ENCODE measurements around the gene CGB2. TPM values are rescaled to one million over a fixed set of nuclear protein-coding genes. Genes with fewer than 3 reads are reported as not detected.
"Not testable (repeated sequence)": the region's sequence is repeated elsewhere in the genome, so short reads cannot be mapped to it uniquely, and the experiment has no call there.

Gene CGB2
- total and polyA plus RNA-seq, 2 donors (not counting 1 experiment from before 2014, with no cell fraction given): not detected

- Histone ChIP-seq H3K4me1 (ENCODE audit: control insufficient read depth in 2 of 2, insufficient read depth in 2 of 2, low read length in 2 of 2) (peaks cover 7 to 16% of the 10 kb centered on the region in 2 donors), H3K36me3 (replicated peaks in 1 of 2; ENCODE audit: control extremely low read depth in 1 of 2, control insufficient read depth in 1 of 2, extremely low read depth in 1 of 2, insufficient read depth in 2 of 2, low read length in 1 of 2) (no peaks in the 10 kb centered on the region), H4K20me1 (ENCODE audit: control insufficient read depth, insufficient read depth, low read length, poor library complexity, severe bottlenecking) (no peaks in the 10 kb centered on the region), H2AFZ (ENCODE audit: insufficient read depth, low read depth, low read length, poor library complexity, severe bottlenecking) (no peak overlapping the region), H3K79me2 (ENCODE audit: control insufficient read depth, insufficient read depth, low read length) (no peaks in the 10 kb centered on the region), H3K9me3 (ENCODE audit: control extremely low read depth in 1 of 3, control insufficient read depth in 2 of 3, insufficient read depth in 1 of 3, low read length in 2 of 3) (peaks cover 0 to 20% (median 0%) of the 10 kb centered on the region in 3 donors), H3K4me3 (ENCODE audit: control extremely low read depth in 1 of 5, extremely low read depth in 1 of 5, insufficient read depth in 1 of 5, low read depth in 2 of 5, low read length in 4 of 5) (no peak overlapping the region), H3K9ac (ENCODE audit: low read length) (no peak overlapping the region), H3K4me2 (replicated peaks; ENCODE audit: low read depth, low read length, poor library complexity, severe bottlenecking) (no peak overlapping the region), H3K27ac (ENCODE audit: low read length in 2 of 2) (no peak overlapping the region), H3K27me3 (replicated peaks in 1 of 4; ENCODE audit: control extremely low read depth in 1 of 4, control insufficient read depth in 3 of 4, insufficient read depth in 4 of 4, low read length in 3 of 4) (peaks cover 0 to 57% (median 23%) of the 10 kb centered on the region in 4 experiments)
- intact Hi-C loops (cut with micrococcal nuclease): loop anchor here (2.0 kb wide), 1 partner anchor 125 kb away; no protein-coding TSS in a partner anchor
- H3K27ac Mint-ChIP-seq: no peak overlapping the region
- WGBS (ENCODE audit: insufficient coverage): 77% methylated on average over 18 of the region's 23 CpGs
- peaks cover 11% of the 10 kb centered on the region for H3K4me1 Mint-ChIP-seq
- CTCF ChIA-PET: interaction anchor here (0.7 to 2.3 kb wide), 7 partner anchors 54 to 762 kb away, joined by 3 to 11 read pairs (median 4); partner anchors contain the start of genes GYS1 and RUVBL2
- POLR2A ChIA-PET: interaction anchor here (0.7 kb wide), 1 partner anchor 9 kb away, joined by 6 read pairs; no protein-coding TSS in a partner anchor
- peak overlapping the region; percentile 47 for H3K4me3 Mint-ChIP-seq
- DNase-seq (no peak), ATAC-seq (ENCODE audit: low read depth) (no peak)
- peaks cover 1% of the 10 kb centered on the region for H3K9me3 Mint-ChIP-seq (ENCODE audit: insufficient read depth)
- H3K27me3 Mint-ChIP-seq: peaks cover 53% of the 10 kb centered on the region
- TF ChIP-seq CTCF (IDR thresholded peaks at IDR 0.05) (no peak), EZH2 (IDR thresholded peaks at IDR 0.05; ENCODE audit: borderline replicate concordance, insufficient read depth, low read depth, low read length, poor library complexity, severe bottlenecking) (no peak)
Observed at GRCh38 chr19:49073514-49074378, 42.1 kb downstream of the CGB2 start.

- WGBS (ENCODE audit: insufficient coverage): 6% methylated on average over 5 of the region's 9 CpGs
- H3K9me3 Mint-ChIP-seq (ENCODE audit: insufficient read depth); H4K20me1 ChIP-seq (ENCODE audit: control insufficient read depth, insufficient read depth, low read length, poor library complexity, severe bottlenecking); H2AFZ ChIP-seq (ENCODE audit: insufficient read depth, low read depth, low read length, poor library complexity, severe bottlenecking); H3K4me3 Mint-ChIP-seq; H3K27ac ChIP-seq (ENCODE audit: low read length in 2 of 2); ATAC-seq (ENCODE audit: low read depth); H3K4me3 ChIP-seq (ENCODE audit: control extremely low read depth in 1 of 5, extremely low read depth in 1 of 5, insufficient read depth in 1 of 5, low read depth in 2 of 5, low read length in 4 of 5); H3K79me2 ChIP-seq (ENCODE audit: control insufficient read depth, insufficient read depth, low read length); H3K9ac ChIP-seq (ENCODE audit: low read length); POLR2A ChIA-PET; H3K27ac Mint-ChIP-seq; H3K36me3 ChIP-seq (replicated peaks in 1 of 2; ENCODE audit: control extremely low read depth in 1 of 2, control insufficient read depth in 1 of 2, extremely low read depth in 1 of 2, insufficient read depth in 2 of 2, low read length in 1 of 2); H3K4me2 ChIP-seq (replicated peaks; ENCODE audit: low read depth, low read length, poor library complexity, severe bottlenecking): not testable (repeated sequence)
- CTCF ChIA-PET: interaction anchor here (1.0 to 2.3 kb wide), 6 partner anchors 55 to 761 kb away, joined by 3 to 11 read pairs (median 5); no protein-coding TSS in a partner anchor
- TF ChIP-seq CTCF (IDR thresholded peaks at IDR 0.05): peak; percentile 47
- H3K4me1 Mint-ChIP-seq: peaks cover 11% of the 10 kb centered on the region
- intact Hi-C loops (cut with micrococcal nuclease): loop anchor here (2.0 kb wide), 1 partner anchor 124 kb away; no protein-coding TSS in a partner anchor
- peak; percentile 47 for DNase-seq
- Histone ChIP-seq H3K27me3 (replicated peaks in 1 of 4; ENCODE audit: control extremely low read depth in 1 of 4, control insufficient read depth in 3 of 4, insufficient read depth in 4 of 4, low read length in 3 of 4) (peaks cover 0 to 49% (median 18%) of the 10 kb centered on the region in 4 experiments), H3K4me1 (ENCODE audit: control insufficient read depth in 2 of 2, insufficient read depth in 2 of 2, low read length in 2 of 2) (peaks cover 7 to 16% of the 10 kb centered on the region in 2 donors), H3K9me3 (ENCODE audit: control extremely low read depth in 1 of 3, control insufficient read depth in 2 of 3, insufficient read depth in 1 of 3, low read length in 2 of 3) (peaks cover 0 to 17% (median 0%) of the 10 kb centered on the region in 3 donors)
- H3K27me3 Mint-ChIP-seq: peaks cover 41% of the 10 kb centered on the region
Observed at GRCh38 chr19:49074869-49075268, 43.2 kb downstream of the CGB2 start.

Data from B cell (primary cell).